Tibial nerve (tissue), 4 donors: Measurements from ENCODE around the gene ACAD11.
A peak's percentile ranks its signal among the peaks of the same experiment; 100 is the strongest.

Experiments
- CTCF ChIP-seq, 5 experiments: fragments of 200-600 bp in 3 of 5; fragments of 450-650 bp in 2 of 5; sonication (generic) in 3 of 5; IDR thresholded peaks; one replicate each; pipeline ENCODE4 v1.5.1; 2016 to 2019; ENCODE audit warnings: antibody characterized with exemption in 5 of 5, mild to moderate bottlenecking in 3 of 5, moderate library complexity in 2 of 5
- EP300 ChIP-seq, 2 donors: sonication (generic); formaldehyde crosslinking; IDR thresholded peaks; one replicate each; pipeline ENCODE4 v1.6.1; 2017; ENCODE audit warnings: antibody characterized with exemption in 2 of 2, mild to moderate bottlenecking in 1 of 2
- POLR2A ChIP-seq, 2 donors: fragments of 450-650 bp; IDR thresholded peaks; one replicate each; pipeline ENCODE4 v1.6.1; 2017; ENCODE audit warnings: antibody characterized with exemption in 2 of 2, mild to moderate bottlenecking in 2 of 2, moderate library complexity in 2 of 2

GRCh38 chr3:132543011-132543739 is 116.4 kb downstream of the ACAD11 start:
- TF ChIP-seq POLR2A (IDR thresholded peaks at IDR 0.05), result no peak
- TF ChIP-seq CTCF (IDR thresholded peaks at IDR 0.05), result no peak
- peak in 1 of 2 donors; percentile 62 for TF ChIP-seq EP300 (IDR thresholded peaks at IDR 0.05)
